A549 treated with Hydrocortisone at 1 μM for 4 hours (cell line): ENCODE data around the gene NOL7. TPM values are rescaled to one million over a fixed set of nuclear protein-coding genes. Genes with fewer than 3 reads are reported as not detected.

Experiments
- total RNA-seq: library from RNA; stranded (reverse); fragments of 200-300 nt; extraction: Qiagen RNA extraction; gene quantifications from 5 replicates; pipeline ENCODE4 v1.2.3, GENCODE V29; 2022

NOL7 gene
- total RNA-seq: 65.3 to 75.0 TPM (median 69.2 TPM) in 5 replicates

GRCh38 chr6:13614926-13615791, at the start of gene NOL7:
Gene NOL7, plus strand, starts transcription at chr6:13615335. Its CDS starts 24 bp downstream, at chr6:13615359.

GRCh38 chr6:13574571-13575376, 40.4 kb upstream of the NOL7 start, which contains the start of gene SIRT5:
Gene SIRT5, plus strand, starts transcription at chr6:13574601. Its CDS starts 9,510 bp downstream, at chr6:13584111.

Other genes with a start within 250 kb of the NOL7 start
- 1.4 to 1.7 TPM (median 1.6 TPM) in 5 replicates for gene GFOD1, start 127.7 kb upstream of the NOL7 start, total RNA-seq
- gene SIRT5, start 40.7 kb upstream of the NOL7 start, total RNA-seq: 3.7 to 4.7 TPM (median 3.9 TPM) in 5 replicates
- 10.3 to 14.5 TPM (median 12.7 TPM) in 5 replicates for gene RANBP9, start 96.5 kb downstream of the NOL7 start, total RNA-seq
- 8.6 to 15.9 TPM (median 13.9 TPM) in 5 replicates for gene MCUR1, start 199.2 kb downstream of the NOL7 start, total RNA-seq